Body of pancreas (tissue), 4 donors: ENCODE data around the gene PARP3. TPM values are rescaled to one million over a fixed set of nuclear protein-coding genes. Genes with fewer than 3 reads are reported as not detected.
"Not testable (repeated sequence)": the region's sequence is repeated elsewhere in the genome, so short reads cannot be mapped to it uniquely, and the experiment has no call there.

ENCODE experiments used
- ATAC-seq: fragments of 150-250 bp; one replicate; pipeline ENCODE4 v1.9.1; 2016
- DNase-seq, 4 donors: peaks; one replicate each; pipeline ENCODE4 v3.0.0-alpha.2; 2019
- H3K27ac ChIP-seq, 4 donors: fragments of 200-600 bp; sonication (generic); 1 replicate in 3 of 4; 2 replicates in 1 of 4; pipeline versions ENCODE4 v1.5.1 to v1.6.1; 2016 to 2019; ENCODE audit warnings: mild to moderate bottlenecking in 1 of 4, mixed read lengths in 1 of 4, moderate library complexity in 1 of 4
- H3K27me3 ChIP-seq, 2 donors: fragments of 200-600 bp; sonication (generic); one replicate each; pipeline ENCODE4 v1.6.0; 2016; ENCODE audit warnings: mild to moderate bottlenecking in 1 of 2
- H3K36me3 ChIP-seq, 2 donors: fragments of 200-600 bp; sonication (generic); replicated peaks in 1 of 2; 2 replicates each; pipeline ENCODE4 v1.5.1; 2016; ENCODE audit warnings: low read depth in 2 of 2; ENCODE audit not compliant: insufficient read depth in 1 of 2
- H3K4me1 ChIP-seq: fragments of 200-600 bp; sonication (generic); one replicate; pipeline ENCODE4 v1.6.0; 2016
- H3K4me3 ChIP-seq, 2 donors: fragments of 200-600 bp; sonication (generic); 1 replicate in 1 of 2; 2 replicates in 1 of 2; pipeline ENCODE4 v1.5.1; 2016 to 2019
- H3K9me3 ChIP-seq, 3 donors: fragments of 200-600 bp; sonication (generic); 1 replicate in 2 of 3; 2 replicates in 1 of 3; pipeline ENCODE4 v1.5.1; 2016
- POLR2A ChIP-seq, 3 donors: fragments of 450-650 bp; IDR thresholded peaks; one replicate each; pipeline ENCODE4 v1.6.1; 2016; ENCODE audit warnings: antibody characterized with exemption in 3 of 3, mild to moderate bottlenecking in 2 of 3
- WGBS, 2 donors: methylation state at CpG; one replicate each; pipeline ENCODE4 v1.1.5; 2017; 5-methylcytosine and 5-hydroxymethylcytosine counted together
- intact Hi-C: fragments of 100-400 bp; cut with DNase I; formaldehyde crosslinking; loops from one replicate; pipeline ENCODE4 v1.15.1; 2023
- total RNA-seq, 2 donors: library from RNA; depleted of rRNA; stranded (reverse); fragments of >200 nt; gene quantifications; one replicate each; pipeline ENCODE4 v1.1.0, GENCODE V29; 2016
- TF ChIP-seq, protein P1 (sequence below), 7 experiments: fragments of 450-650 bp in 4 of 7; fragments of 200-600 bp in 3 of 7; sonication (generic) in 3 of 7; IDR thresholded peaks; one replicate each; pipeline ENCODE4 v1.5.1; 2016 to 2019; ENCODE audit warnings: antibody characterized with exemption in 7 of 7

Gene PARP3
- total RNA-seq, 2 donors from 2014 or later = 4.2 to 18.8 TPM

DNA sequence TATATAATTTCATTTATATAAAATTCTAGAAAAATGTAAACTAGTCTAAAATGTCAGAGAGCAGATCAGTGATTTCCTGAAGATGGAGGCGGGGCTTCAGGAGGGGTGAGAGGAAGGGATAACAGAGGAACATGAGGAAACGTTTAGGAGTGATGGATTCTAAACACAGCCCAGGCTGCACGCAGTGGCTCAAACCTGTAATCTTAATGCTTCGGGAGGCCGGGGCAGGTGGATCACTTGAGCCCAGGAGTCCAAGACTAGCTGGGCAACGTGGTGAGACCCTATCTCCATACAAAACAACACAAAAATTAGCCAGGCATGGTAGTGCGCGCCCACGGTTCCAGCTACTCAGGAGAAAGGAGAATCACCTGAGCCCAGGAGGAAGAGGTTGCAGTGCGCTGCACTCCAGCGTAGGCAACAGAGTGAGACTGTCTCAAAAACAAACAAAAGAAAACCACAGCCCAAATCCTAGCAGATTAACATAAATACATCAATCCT, 21.0 kb upstream of the PARP3 start:
- TF ChIP-seq, protein P1, sequence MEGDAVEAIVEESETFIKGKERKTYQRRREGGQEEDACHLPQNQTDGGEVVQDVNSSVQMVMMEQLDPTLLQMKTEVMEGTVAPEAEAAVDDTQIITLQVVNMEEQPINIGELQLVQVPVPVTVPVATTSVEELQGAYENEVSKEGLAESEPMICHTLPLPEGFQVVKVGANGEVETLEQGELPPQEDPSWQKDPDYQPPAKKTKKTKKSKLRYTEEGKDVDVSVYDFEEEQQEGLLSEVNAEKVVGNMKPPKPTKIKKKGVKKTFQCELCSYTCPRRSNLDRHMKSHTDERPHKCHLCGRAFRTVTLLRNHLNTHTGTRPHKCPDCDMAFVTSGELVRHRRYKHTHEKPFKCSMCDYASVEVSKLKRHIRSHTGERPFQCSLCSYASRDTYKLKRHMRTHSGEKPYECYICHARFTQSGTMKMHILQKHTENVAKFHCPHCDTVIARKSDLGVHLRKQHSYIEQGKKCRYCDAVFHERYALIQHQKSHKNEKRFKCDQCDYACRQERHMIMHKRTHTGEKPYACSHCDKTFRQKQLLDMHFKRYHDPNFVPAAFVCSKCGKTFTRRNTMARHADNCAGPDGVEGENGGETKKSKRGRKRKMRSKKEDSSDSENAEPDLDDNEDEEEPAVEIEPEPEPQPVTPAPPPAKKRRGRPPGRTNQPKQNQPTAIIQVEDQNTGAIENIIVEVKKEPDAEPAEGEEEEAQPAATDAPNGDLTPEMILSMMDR (IDR thresholded peaks at IDR 0.05) = no peak
- TF ChIP-seq POLR2A (IDR thresholded peaks at IDR 0.05) = no peak
- H3K4me3 ChIP-seq = no peak overlapping the region
- H3K4me1 ChIP-seq = no peaks in the 10 kb centered on the region
- DNase-seq (no peak), ATAC-seq (no peak)
- no peaks in the 10 kb centered on the region for H3K27me3 ChIP-seq
- intact Hi-C loops = no loop called here
- 74 to 75% methylated on average over 11 of the region's 11 CpGs for WGBS, 2 donors
- no peaks in the 10 kb centered on the region for H3K9me3 ChIP-seq
- H3K27ac ChIP-seq = no peak overlapping the region
- H3K36me3 ChIP-seq = no peaks in the 10 kb centered on the region

DNA sequence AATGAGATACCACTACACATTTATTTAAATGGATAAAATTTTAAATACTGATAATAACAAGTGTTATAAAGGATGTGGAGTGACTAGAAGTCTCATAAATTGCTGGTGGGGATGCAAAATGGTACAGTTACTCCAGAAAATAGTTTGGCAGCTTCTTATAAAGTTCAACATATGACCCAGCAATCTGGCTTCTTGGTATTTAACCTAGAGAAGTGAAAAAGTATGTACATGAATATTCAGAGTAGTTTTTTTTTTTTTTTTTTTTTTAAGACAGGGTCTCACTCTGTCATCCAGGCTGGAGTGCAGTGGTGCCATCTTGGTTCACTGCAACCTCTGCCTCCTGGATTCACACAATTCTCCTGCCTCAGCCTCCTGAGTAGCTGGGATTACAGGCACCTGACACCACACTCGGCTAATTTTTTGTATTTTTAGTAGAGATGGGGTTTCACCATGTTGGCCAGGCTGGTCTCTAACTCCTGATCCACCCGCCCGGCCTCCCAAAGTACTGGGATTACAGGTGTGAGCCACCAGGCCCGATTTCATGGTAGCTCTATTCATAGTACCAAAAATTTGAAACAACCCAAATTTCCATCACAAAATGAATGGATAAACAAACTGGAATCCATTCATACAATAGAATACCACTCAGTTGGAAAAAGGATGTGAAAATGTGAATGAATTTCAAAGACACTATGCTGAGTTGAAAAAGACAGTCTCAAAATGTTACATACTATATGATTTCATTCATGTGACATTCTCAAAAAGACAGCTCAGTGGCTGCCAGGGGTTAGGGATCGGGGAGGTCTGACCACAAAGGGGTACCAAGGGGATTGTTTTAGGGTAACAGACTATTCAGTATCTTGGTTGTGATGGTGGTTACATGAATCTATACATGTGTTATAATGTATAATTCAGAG, 14.8 kb upstream of the PARP3 start:
- no peak for DNase-seq
- Histone ChIP-seq H3K27me3 (no peaks in the 10 kb centered on the region), H3K27ac (no peak overlapping the region), H3K36me3 (no peaks in the 10 kb centered on the region), H3K4me3 (no peak overlapping the region), H3K4me1 (no peaks in the 10 kb centered on the region), H3K9me3 (no peaks in the 10 kb centered on the region)
- WGBS, 2 donors = 73 to 78% methylated on average over 5 of the region's 5 CpGs
- ATAC-seq = no peak
- TF ChIP-seq, protein P1 (IDR thresholded peaks at IDR 0.05) = no peak
- no peak for TF ChIP-seq POLR2A (IDR thresholded peaks at IDR 0.05)
- intact Hi-C loops = no loop called here

DNA sequence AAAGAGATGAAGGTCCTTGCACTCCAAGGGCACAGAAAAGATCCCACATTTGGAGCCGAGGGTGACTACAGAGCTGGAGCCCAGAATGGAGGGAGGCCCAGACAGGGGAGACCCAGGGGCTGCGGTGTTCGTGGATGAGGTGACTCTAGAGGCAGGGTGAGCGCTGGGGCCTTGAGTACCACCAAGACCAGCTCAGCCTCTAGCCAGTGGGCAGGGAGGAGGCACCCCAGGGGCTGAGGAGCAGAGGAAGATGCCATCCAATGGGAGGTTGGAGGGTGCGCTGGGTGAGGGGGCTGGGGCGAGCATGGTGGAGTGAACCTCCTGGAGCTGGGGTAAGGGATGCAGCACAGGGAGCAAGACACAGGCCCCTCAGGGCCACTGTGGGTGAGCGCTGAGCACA, 13.7 kb upstream of the PARP3 start:
- no peaks in the 10 kb centered on the region for H3K9me3 ChIP-seq
- H3K4me1 ChIP-seq = no peaks in the 10 kb centered on the region
- no peak for TF ChIP-seq POLR2A (IDR thresholded peaks at IDR 0.05)
- TF ChIP-seq, protein P1 (IDR thresholded peaks at IDR 0.05) = no peak
- H3K4me3 ChIP-seq = no peak overlapping the region
- no peak for DNase-seq
- H3K27ac ChIP-seq = no peak overlapping the region
- peaks cover 0 to 2% of the 10 kb centered on the region in 2 donors for H3K36me3 ChIP-seq
- intact Hi-C loops = no loop called here
- 89 to 93% methylated on average over 7 of the region's 7 CpGs for WGBS, 2 donors
- H3K27me3 ChIP-seq = no peaks in the 10 kb centered on the region
- no peak for ATAC-seq

DNA sequence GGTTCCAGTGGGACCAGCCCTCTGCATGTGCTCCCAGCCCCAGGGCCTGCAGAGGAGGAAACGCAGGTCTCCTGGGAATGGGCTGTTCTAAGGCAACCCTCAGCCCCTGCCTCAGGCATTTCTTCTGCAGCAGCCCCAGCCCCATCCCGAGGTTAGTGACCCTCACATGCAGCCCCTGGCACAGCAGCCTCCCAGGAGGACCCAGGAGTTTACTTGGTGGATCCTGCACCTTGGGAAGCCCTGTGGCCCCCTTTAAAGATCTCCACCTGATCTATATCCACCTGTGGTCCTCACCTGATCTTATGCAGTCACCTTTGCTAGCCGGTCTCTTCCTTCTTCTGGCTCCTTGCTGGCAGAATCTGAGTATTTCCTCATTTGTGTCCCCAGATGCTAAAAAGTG, 13.2 kb upstream of the PARP3 start:
- H3K4me3 ChIP-seq, H3K4me1 ChIP-seq, H3K9me3 ChIP-seq, H3K27ac ChIP-seq, ATAC-seq, intact Hi-C loops, DNase-seq, H3K27me3 ChIP-seq, H3K36me3 ChIP-seq: not testable (repeated sequence)
- 74 to 100% methylated on average over 1 to 3 of the region's 3 CpGs for WGBS, 2 donors

DNA sequence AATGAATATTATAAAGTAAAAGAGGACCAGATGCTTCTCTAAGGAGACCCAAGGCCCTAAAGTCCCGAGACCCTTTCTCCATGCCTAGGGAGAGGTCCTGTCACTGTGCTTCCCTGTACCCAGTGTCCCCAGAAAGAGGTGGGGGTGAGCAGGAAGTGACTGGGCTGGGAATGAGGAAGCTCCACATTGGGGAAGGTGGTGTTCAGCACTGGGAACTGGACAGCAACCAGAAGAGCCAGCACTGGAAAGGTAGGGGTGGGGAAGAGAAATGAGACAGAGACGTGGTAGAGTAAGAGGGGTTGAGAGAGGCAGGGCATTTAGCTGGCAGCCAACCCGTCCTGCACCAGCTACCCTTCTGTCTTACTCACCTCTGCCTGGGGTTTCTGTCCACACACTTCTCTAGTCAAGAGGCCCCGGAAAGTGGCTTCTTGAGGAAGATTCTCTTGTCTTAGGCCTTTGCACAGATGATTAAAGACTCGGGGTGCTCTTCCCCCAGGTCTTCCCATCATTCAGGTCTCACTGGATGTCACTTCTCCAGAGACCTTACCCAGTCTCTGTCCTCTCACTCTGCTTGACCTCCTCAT, 12.7 kb upstream of the PARP3 start:
- peaks cover 0 to 7% of the 10 kb centered on the region in 2 donors for H3K36me3 ChIP-seq
- H3K4me3 ChIP-seq = no peak overlapping the region
- TF ChIP-seq POLR2A (IDR thresholded peaks at IDR 0.05) = no peak
- TF ChIP-seq, protein P1 (IDR thresholded peaks at IDR 0.05) = no peak
- ATAC-seq = no peak
- intact Hi-C loops = no loop called here
- no peak overlapping the region for H3K27ac ChIP-seq
- no peaks in the 10 kb centered on the region for H3K27me3 ChIP-seq
- DNase-seq = no peak
- H3K9me3 ChIP-seq = no peaks in the 10 kb centered on the region
- 65 to 68% methylated on average over 5 of the region's 5 CpGs for WGBS, 2 donors
- no peaks in the 10 kb centered on the region for H3K4me1 ChIP-seq
